Activated T-helper 1 cell treated with Interleukin-2 at 50 U/mL for 16 hours (primary cell): ENCODE measurements around the gene LRRC37A2.
"Not testable (repeated sequence)": the region's sequence is repeated elsewhere in the genome, so short reads cannot be mapped to it uniquely, and the experiment has no call there.

Experiments
- DNase-seq: peaks from one replicate; pipeline ENCODE4 v3.0.0-alpha.2; 2020; ENCODE audit warnings: low read depth

Gene LRRC37A2

GRCh38 chr17:46598344-46598931, 86.2 kb downstream of the LRRC37A2 start:
- not testable (repeated sequence) for DNase-seq

- DNase-seq: not testable (repeated sequence)
Observed at GRCh38 chr17:46600767-46601166, 88.5 kb downstream of the LRRC37A2 start.

GRCh38 chr17:46603125-46603524, 90.9 kb downstream of the LRRC37A2 start:
- not testable (repeated sequence) for DNase-seq
